K562 (cell line): ENCODE measurements around the gene IFT25. TPM values are rescaled to one million over a fixed set of nuclear protein-coding genes. Genes with fewer than 3 reads are reported as not detected.

Experiments
- CEBPG ChIP-seq, 3 experiments: fragments of 200-800 bp in 1 of 3; sonication (Bioruptor generic) in 1 of 3; sonication (generic) in 1 of 3; formaldehyde crosslinking in 1 of 3; IDR thresholded peaks in 2 of 3; conservative IDR thresholded peaks in 1 of 3; 2 replicates each; pipeline versions ENCODE4 v1.6.1 to v1.8.0; 2016 to 2022; ENCODE audit warnings: missing compliant biosample characterization in 2 of 3, missing genetic modification characterization in 2 of 3, mild to moderate bottlenecking in 1 of 3, missing genetic modification reagents in 1 of 3
- E2F1 ChIP-seq: sonication (generic); formaldehyde crosslinking; IDR thresholded peaks from 2 replicates; pipeline ENCODE4 v1.8.1; 2023; ENCODE audit warnings: mild to moderate bottlenecking, missing genetic modification reagents, moderate library complexity
- ESRRB ChIP-seq: fragments of 250-450 bp; sonication (Bioruptor Pico); IDR thresholded peaks from 2 replicates; pipeline ENCODE4 v1.5.0; 2020; ENCODE audit warnings: mild to moderate bottlenecking, moderate library complexity, borderline replicate concordance
- HNRNPL ChIP-seq: fragments of 200-400 bp; formaldehyde crosslinking; IDR thresholded peaks from 2 replicates; pipeline ENCODE4 v1.6.1; 2017; ENCODE audit warnings: low read depth, mild to moderate bottlenecking, low read length
- MGA ChIP-seq: fragments of 450-650 bp; IDR thresholded peaks from 2 replicates; pipeline ENCODE4 v1.6.1; 2016; ENCODE audit warnings: mild to moderate bottlenecking, moderate library complexity
- RBBP5 ChIP-seq: fragments of 200-600 bp; sonication (generic); IDR thresholded peaks from 2 replicates; pipeline ENCODE4 v1.6.1; 2012; ENCODE audit warnings: borderline replicate concordance, mild to moderate bottlenecking, low read length, control low read depth, inconsistent platforms; ENCODE audit not compliant: insufficient read depth, poor library complexity, severe bottlenecking
- TAF7 ChIP-seq: fragments of 450-650 bp; IDR thresholded peaks from 2 replicates; pipeline ENCODE4 v1.6.1; 2016; ENCODE audit warnings: missing genetic modification characterization, missing compliant biosample characterization
- ZNF707 ChIP-seq: fragments of 250-450 bp; sonication (Bioruptor Pico); conservative IDR thresholded peaks from 2 replicates; pipeline ENCODE4 v1.8.0; 2022; ENCODE audit warnings: inconsistent platforms, mild to moderate bottlenecking, moderate library complexity
- ZSCAN29 ChIP-seq: fragments of 450-650 bp; IDR thresholded peaks from 2 replicates; pipeline ENCODE4 v1.6.1; 2017
- polyA plus RNA-seq, 8 experiments: library from polyadenylated mRNA; depleted of rRNA in 4 of 8; stranded (reverse) in 5 of 8; unstranded in 3 of 8; fragments of >200 nt; fragmentation: Nextera tagmentation in 2 of 8; fragmentation: Illumina TruSeq in 1 of 8; extraction: Ambion mirVana in 2 of 8; extraction: Trizol in 1 of 8; gene quantifications; 2 replicates each; pipeline versions ENCODE4 v1.2.1 to v1.2.3, GENCODE V29; 2011 to 2014; ENCODE audit warnings: inconsistent platforms in 1 of 8, missing spikeins in 1 of 8
- total RNA-seq, 7 experiments: library from RNA; depleted of rRNA in 6 of 7; stranded (reverse); fragments of >200 nt in 6 of 7; fragmentation: Illumina TruSeq in 2 of 7; extraction: Trizol in 2 of 7; gene quantifications; 2 replicates each; pipeline versions ENCODE4 v1.2.1 to v1.2.3, GENCODE V29; 2011 to 2021; ENCODE audit warnings: low replicate concordance in 1 of 7

IFT25 gene
- total and polyA plus RNA-seq, 9 of the 15 experiments (the other 6 are each of a cell fraction or from before 2014, with no cell fraction given): 93.6 to 209 (median 167) TPM

GRCh38 chr1:53946252-53947171 lies 1.0 kb upstream of the IFT25 start, which contains the start of gene LRRC42 (continued):
- TF ChIP-seq MGA (no peak), ESRRB (CRISPR knock-in tag) (no peak), HNRNPL (peak; percentile 73; the same call in 1 of the 2 replicates), RBBP5 (peak; percentile 66), ZSCAN29 (no peak), ZNF707 (CRISPR knock-in tag) (no peak), TAF7 (no peak; the same call in 1 of the 2 replicates), E2F1 (CRISPR knock-in tag) (no peak), CEBPG (CRISPR knock-in tag; IDR thresholded peaks at IDR 0.05) (no peak), CEBPG (tag; conservative IDR thresholded peaks at IDR 0.05 in 1 of 2, IDR thresholded peaks at IDR 0.05 in 1 of 2) (no peak)
